Kidney (tissue), 14 donors: ENCODE data around the gene TC2N. TPM values are rescaled to one million over a fixed set of nuclear protein-coding genes. Genes with fewer than 3 reads are reported as not detected.

ENCODE experiments used
- DNase-seq, 5 donors: peaks; one replicate each; pipeline ENCODE4 v3.0.0-alpha.2; 2013 to 2020
- FAIRE-seq: peaks from 2 replicates; lab custom pipeline; 2012; peaks lifted over from hg19 to GRCh38; lab: Jason Lieb, UNC
- H3K27ac ChIP-seq, 2 donors: one replicate each; pipeline ENCODE4 v1.7.0; 2013; ENCODE audit warnings: low read depth in 2 of 2, low read length in 2 of 2, inconsistent platforms in 1 of 2
- H3K27me3 ChIP-seq: one replicate; pipeline ENCODE4 v1.7.1; 2013; ENCODE audit warnings: low read length, inconsistent platforms; ENCODE audit not compliant: control insufficient read depth, insufficient read depth
- H3K36me3 ChIP-seq, 3 donors: one replicate each; pipeline versions ENCODE4 v1.7.0 to v1.7.1; 2013; ENCODE audit warnings: low read length in 3 of 3, control low read depth in 1 of 3, inconsistent platforms in 1 of 3; ENCODE audit not compliant: insufficient read depth in 3 of 3, control insufficient read depth in 2 of 3
- H3K4me1 ChIP-seq, 3 donors: one replicate each; pipeline versions ENCODE4 v1.7.0 to v1.7.1; 2013; ENCODE audit warnings: low read length in 3 of 3, inconsistent platforms in 1 of 3, low read depth in 1 of 3; ENCODE audit not compliant: control insufficient read depth in 2 of 3, insufficient read depth in 2 of 3
- H3K4me3 ChIP-seq, 3 donors: one replicate each; pipeline versions ENCODE4 v1.7.0 to v1.8.1; 2013; ENCODE audit warnings: low read length in 3 of 3, control low read depth in 1 of 3, inconsistent platforms in 1 of 3
- H3K9ac ChIP-seq, 3 donors: one replicate each; pipeline versions ENCODE4 v1.7.0 to v1.7.1; 2013; ENCODE audit warnings: low read length in 3 of 3, control low read depth in 1 of 3, inconsistent platforms in 1 of 3
- H3K9me3 ChIP-seq, 3 donors: one replicate each; pipeline versions ENCODE4 v1.7.0 to v1.7.1; 2013; ENCODE audit warnings: low read length in 3 of 3, control low read depth in 1 of 3, inconsistent platforms in 1 of 3; ENCODE audit not compliant: control insufficient read depth in 2 of 3, insufficient read depth in 1 of 3
- CTCF ChIP-seq: IDR thresholded peaks from 3 replicates; pipeline ENCODE4 v1.5.1; 2012; ENCODE audit warnings: mild to moderate bottlenecking, moderate library complexity, borderline replicate concordance; ENCODE audit not compliant: insufficient read depth; ENCODE audit errors: extremely low read depth
- intact Hi-C: fragments of 100-400 bp; cut with DNase I; formaldehyde crosslinking; loops from one replicate; pipeline ENCODE4 v1.11.1; 2022
- polyA plus RNA-seq: library from polyadenylated mRNA; stranded (reverse); fragments of 350-450 nt; fragmentation: Illumina TruSeq; extraction: RNeasy Lipid Tissue Mini Kit (QIAGEN cat#74804); gene quantifications from one replicate; pipeline ENCODE4 v1.2.3, GENCODE V29; 2014; ENCODE audit warnings: low read depth, low replicate concordance; ENCODE audit not compliant: insufficient read depth
- total RNA-seq: library from RNA; stranded (reverse); fragmentation: NEBNext Ultra II Directional; extraction: Animal tissue kit (Norgen Biotek cat#: 25700); gene quantifications from one replicate; pipeline ENCODE4 v1.2.1, GENCODE V29; 2021
- donor health status: control.
- donor health status: control.
- donor health status: control.
- donor health status: control.
- donor health status: control.
- donor health status: DM: yes; HTN: yes; CAD: no.
- donor health status: Normal renal cell carcinoma (clear cell type).

The TC2N gene
- total and polyA plus RNA-seq, 2 donors from 2014 or later: 5.8 to 39.7 TPM

DNA sequence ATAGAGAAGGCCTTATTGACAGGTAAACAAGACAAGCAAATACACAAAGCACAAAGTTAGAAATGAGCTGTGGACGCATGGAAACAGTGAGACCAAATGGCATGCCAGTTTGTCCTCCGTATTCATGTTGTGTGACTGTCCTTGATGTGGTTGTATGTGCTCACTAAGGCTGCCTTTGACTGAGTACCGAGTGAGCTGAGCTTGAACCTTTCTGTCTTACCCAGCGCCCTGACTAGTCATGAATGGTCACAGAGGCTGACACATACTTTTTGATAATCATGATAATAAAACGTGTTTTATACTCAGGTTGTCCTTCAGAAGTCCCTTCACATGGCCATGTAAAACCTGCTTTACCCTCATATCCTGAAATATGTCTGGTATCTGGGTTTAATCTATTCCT lies 134.9 kb downstream of the TC2N start:
- Histone ChIP-seq H3K9me3 (no peaks in the 10 kb centered on the region), H3K36me3 (no peaks in the 10 kb centered on the region), H3K9ac (no peak overlapping the region), H3K27me3 (no peaks in the 10 kb centered on the region), H3K27ac (no peak overlapping the region), H3K4me1 (no peaks in the 10 kb centered on the region), H3K4me3 (no peak overlapping the region)
- DNase-seq (no peak), FAIRE-seq (no peak)
- TF ChIP-seq CTCF: no peak
- intact Hi-C loops: no loop called here

GRCh38 chr14:91731986-91732385 lies 135.3 kb downstream of the TC2N start, which contains the start of gene CATSPERB:
Gene CATSPERB, minus strand, starts transcription at chr14:91732086. Its CDS starts 2,607 bp downstream, at chr14:91729479.
- no peaks in the 10 kb centered on the region for H3K27me3 ChIP-seq
- H3K36me3 ChIP-seq: no peaks in the 10 kb centered on the region
- no peak for TF ChIP-seq CTCF
- no peak within 1 kb of the TSS for H3K27ac ChIP-seq
- H3K9me3 ChIP-seq: no peaks in the 10 kb centered on the region
- intact Hi-C loops: no loop called here
- no peak within 1 kb of the TSS for H3K9ac ChIP-seq
- no peak within 1 kb of the TSS for H3K4me3 ChIP-seq
- FAIRE-seq (no peak), DNase-seq (no peak)
- no peaks in the 10 kb centered on the region for H3K4me1 ChIP-seq

DNA sequence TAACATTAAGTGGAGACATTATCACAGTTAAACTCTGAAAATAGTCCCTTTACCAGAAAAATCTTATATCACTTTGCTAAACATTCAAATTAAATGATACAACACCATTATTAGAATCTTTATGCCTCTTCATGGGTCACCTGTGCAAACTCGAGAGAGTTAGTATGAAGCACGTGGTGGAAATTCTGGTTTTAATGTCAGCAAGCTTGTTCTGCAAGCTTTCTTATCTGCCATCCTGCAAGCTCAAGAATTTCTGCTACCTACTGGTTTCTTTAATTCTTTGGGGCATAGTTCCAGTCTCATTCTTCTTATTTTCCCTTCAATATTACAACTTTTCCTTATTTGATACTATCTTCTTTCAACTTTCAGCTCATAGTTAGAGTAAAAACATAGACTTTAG lies 136.3 kb downstream of the TC2N start:
- Histone ChIP-seq H3K27ac (no peak overlapping the region), H3K36me3 (no peaks in the 10 kb centered on the region), H3K9ac (no peak overlapping the region), H3K4me1 (no peaks in the 10 kb centered on the region), H3K27me3 (no peaks in the 10 kb centered on the region), H3K9me3 (no peaks in the 10 kb centered on the region), H3K4me3 (no peak overlapping the region)
- intact Hi-C loops: no loop called here
- TF ChIP-seq CTCF: no peak
- no peak for DNase-seq
- FAIRE-seq: no peak

GRCh38 chr14:91729756-91730155 lies 137.6 kb downstream of the TC2N start:
- H3K9ac ChIP-seq: no peak overlapping the region
- H3K27ac ChIP-seq: no peak overlapping the region
- no peaks in the 10 kb centered on the region for H3K4me1 ChIP-seq
- no peaks in the 10 kb centered on the region for H3K36me3 ChIP-seq
- DNase-seq (no peak), FAIRE-seq (no peak)
- H3K9me3 ChIP-seq: no peaks in the 10 kb centered on the region
- intact Hi-C loops: no loop called here
- TF ChIP-seq CTCF: no peak
- H3K4me3 ChIP-seq: no peak overlapping the region
- no peaks in the 10 kb centered on the region for H3K27me3 ChIP-seq
